CD4-positive, alpha-beta T cell treated with Interleukin-1 beta for 1 hour (primary cell): Measurements from ENCODE around the gene ZRANB2.

Experiments
- DNase-seq, 2 donors: peaks; one replicate each; pipeline ENCODE4 v3.0.0-alpha.2; 2020 to 2022

Gene ZRANB2

DNA sequence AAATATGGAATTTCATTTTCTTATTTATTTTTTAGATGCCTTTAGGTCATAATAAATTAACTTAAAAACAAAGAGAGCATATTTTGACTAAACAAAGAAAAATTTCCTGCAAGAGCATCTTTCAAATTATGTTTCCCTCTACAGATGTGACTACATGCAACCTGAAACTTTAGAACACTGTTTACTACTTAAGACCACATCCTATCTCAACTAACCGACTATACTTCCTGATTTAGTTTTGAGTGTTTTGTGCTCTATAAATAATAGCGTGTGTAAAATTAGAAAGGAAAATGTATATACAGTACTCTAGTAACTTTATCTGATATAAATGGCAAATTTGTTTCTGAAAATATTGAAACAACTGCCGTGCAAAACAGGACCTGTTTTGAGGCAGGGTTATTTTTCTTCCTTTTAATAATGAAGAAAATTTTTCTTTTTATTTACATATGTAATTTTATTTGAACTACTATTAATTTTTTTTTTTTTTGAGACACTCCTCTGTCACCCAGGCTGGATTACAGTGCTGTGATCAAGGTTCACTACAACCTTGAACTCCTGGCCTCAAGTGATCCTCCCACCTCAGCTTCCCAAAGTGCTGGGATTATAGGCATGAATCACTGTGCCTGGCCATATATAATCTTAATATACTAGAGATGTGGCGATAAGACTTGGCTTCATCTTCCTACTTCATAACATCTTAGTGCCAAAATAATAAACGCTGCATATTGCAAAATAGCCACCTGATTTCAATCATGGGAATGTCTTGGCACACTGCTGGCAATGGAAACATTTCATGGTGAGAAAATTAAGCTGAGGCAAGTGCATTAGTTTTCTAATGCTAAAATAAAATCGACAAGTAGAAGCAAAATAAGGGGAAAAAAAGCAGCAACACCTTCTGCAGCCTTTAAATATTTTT, 12.3 kb downstream of the ZRANB2 start:
- no peak for DNase-seq

DNA sequence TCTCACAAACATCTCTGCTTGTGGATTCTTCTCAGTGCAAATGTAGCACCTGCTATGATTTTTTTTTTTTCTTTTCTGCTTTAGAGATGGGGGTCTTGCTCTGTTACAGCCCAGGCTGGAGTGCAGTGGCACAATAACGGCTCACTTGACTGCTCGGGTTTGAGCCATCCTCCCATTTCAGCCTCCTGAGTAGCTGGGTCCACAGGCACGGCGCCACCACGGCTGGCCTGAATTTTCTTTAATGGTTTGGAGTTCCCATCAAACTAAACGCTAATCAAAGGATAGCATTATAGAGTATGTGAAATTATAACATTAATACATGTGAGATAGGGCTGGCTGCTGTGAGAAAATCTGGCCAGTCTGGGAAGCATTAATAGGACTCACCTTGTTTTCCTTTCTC, 26.0 kb downstream of the ZRANB2 start:
- no peak for DNase-seq

DNA sequence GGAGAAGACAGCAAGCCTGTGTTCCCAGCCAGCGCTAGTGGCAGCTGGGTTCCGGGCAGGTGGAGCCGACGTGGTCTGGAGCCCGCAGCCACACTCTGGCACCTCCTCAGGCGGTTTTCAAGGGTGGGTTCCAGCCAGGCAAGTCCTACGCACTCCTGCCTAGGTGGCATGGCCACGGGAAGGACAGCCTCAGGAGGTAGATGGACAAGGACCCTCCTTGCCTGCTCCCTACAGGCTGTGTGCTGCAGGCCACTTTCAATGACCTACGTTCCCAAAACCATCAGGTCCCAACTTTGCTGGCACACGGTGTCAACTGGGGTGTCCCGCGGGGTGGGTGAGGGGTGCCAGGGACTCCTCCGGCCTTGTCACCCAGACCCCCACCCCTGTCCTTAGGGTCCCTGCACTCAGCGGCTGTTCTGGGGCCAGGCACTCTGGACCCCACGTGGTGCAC, 26.5 kb downstream of the ZRANB2 start:
- DNase-seq, result no peak

DNA sequence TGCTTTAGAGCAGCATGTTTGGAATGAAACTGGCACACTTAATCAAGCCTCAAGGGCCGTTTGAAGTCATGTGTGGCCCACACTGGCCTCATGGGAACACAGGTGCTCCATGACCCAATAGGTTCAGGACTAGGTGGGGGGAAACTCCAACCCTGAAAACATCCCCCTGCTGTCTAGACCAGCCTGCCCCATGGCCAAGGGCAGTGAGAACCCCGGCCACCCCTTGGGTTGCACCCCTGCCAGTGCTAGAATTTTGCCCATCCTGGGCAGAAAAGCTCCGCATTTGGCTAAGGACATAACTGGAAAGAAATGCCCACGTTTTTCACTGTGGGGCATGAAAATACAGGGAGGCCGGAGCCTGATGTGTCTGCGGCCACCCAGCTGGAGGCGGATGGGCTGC, 27.1 kb downstream of the ZRANB2 start:
- DNase-seq, result no peak

DNA sequence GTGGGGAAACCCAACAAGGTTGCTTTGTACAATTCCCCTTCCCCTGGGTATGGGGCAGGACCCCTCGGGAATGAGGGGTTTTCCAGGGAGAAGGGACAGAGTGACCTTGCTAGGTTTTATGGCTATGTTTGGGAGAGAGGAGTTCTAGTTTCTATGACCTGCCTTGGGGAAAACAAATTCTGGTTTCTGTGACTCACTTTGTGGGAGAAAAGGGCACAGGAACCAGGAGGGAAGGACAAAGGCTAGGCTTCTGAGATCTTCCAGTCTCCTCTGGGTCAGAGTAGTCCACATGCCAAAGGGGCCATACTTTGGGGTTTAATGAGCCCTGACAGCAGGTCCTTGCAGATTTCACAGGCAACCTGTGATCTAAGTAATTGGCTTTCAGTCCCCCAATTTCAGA, 27.7 kb downstream of the ZRANB2 start:
- no peak for DNase-seq

DNA sequence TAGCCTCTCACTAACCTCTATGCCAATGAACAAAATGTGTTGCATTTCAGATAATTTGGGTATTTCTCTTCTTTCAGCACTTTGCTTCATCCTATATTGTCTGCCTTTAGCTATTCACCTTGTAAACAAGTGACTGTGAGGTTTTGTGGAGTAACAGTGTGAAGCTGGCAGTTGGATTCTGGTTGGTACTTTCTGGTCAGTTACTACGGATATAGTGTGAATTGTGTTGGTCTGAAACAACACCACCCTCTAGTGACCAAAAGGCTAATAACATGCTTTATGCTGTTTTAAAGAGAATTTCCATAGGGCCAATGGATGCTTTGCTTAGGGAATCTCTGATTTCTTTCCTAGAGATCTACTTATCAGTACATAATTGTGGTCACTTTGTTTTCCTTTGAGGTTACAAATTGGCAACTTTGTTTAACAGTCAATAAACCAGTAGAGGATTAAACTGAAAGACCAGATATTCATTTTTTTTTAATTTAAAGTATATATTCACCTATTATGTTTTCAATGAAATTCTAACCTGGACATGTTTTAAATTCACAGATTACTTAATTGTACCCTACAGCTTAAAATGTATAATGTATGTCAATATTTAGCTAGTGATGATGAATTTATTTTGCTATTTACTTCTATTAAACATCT, 30.8 kb downstream of the ZRANB2 start:
- DNase-seq, result peak in 1 of 2 donors; percentile 54

DNA sequence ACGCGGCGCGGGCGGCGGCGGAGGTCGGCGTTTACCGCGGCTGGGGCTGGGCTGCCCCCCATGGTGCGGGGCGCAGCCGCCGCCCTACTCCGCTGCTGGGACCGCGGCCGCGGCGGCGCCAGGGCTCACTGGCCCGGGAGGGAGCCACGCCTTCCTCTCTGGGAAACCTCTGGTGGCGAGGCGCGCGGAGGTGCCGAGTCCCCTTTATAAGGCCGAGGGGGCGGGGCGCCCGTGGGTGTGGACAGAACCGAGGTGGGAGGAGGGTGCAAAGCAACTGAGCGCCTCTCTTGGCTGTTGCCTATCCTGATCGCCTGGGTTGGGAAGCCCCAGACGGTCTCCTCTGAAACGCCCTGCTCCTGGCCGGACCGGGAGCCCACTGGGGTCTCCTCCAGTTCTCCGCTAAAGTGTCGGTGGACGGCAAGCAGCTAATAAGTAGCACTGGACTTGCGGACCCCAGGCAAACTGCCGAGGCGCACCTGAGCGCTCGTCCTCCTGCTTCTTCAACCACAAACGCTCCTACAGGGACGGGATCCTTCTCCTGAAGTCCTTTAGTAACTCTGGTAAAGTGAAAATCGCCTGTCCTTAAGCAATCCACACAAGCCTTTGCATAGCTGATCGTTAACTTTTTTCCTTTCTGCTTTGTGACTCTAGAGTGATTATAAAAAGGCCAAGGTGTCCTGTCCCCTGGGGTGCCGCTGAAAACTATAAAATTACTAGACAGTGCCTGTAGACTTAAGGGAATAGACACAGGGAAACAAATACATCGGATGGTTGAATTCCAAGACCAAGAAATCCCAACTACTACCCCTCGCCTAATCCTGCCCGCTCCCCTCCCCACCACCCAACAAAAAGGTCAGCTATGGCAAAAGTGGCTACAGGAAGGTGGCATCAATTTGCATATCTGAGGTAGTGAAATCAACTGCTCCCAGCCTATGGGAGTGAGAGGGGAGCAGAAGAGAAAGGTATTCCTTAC, 32.9 kb downstream of the ZRANB2 start, which contains the start of gene PTGER3:
Gene PTGER3, minus strand, starts transcription at position 182 of the 973 bp plus-strand sequence. CDS start 239 bp downstream, outside the sequence.
- peak; percentile 23 to 38 for DNase-seq

DNA sequence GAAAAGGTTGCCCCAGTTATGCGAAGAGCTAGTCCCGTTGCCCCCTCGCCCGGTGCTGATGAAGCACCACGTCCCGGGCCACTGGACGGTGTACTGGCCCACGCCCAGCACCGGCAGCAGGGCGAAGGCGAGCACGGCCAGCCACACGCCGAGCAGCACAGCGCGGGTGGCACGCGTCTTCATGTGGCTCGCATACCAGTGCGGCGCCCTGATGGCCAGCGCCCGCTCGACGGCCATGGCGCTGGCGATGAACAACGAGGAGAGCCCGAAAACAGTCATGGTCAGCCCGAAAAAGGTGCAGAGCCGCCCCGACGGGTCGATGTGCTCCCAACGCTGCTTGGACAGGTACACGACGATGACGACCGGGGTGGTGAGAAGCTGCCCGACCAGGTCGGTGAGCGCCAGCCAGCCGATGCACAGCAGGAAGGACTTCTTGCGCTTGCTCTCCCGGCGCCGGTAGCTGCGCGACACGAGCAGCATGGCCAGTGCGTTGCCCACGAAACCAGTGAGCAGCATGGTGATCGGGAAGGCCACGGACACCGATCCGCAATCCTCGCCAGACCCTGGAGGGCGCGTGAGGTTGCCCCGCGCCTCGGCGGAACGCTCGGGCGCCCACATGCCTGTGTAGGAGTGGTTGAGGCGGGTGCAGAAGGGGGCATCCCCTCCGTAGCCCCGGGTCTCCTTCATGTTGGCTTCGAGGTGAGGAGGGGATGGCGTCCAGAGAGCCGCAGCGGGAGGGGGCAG, 33.8 kb downstream of the ZRANB2 start:
- no peak for DNase-seq

DNA sequence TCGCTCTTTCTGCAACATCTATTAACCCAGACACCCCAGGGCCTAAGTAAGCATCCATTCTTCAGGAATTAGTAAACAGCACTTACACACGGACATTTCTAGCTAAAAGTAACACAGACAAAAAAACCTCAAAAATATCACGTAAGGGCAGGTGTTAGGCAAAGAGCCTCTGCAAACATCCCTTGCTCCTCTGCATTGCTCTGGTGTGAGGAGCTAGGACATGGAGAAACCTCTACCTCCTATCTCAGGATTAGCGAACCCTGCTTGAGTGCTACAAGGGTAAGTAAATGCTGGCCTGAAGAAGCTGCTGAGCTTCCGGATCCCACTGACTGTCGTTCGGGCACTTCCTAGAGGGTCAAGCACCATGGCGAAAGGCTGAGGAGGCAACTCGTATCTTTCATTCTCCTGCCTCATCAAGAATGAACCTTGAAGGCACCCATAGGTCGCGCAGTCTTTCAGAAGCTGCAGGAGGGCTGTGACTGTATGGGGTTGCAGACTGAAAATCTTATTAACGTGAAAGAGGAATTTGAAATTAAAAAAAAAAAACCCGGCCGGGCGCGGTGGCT, 35.3 kb downstream of the ZRANB2 start:
- DNase-seq, result no peak

DNA sequence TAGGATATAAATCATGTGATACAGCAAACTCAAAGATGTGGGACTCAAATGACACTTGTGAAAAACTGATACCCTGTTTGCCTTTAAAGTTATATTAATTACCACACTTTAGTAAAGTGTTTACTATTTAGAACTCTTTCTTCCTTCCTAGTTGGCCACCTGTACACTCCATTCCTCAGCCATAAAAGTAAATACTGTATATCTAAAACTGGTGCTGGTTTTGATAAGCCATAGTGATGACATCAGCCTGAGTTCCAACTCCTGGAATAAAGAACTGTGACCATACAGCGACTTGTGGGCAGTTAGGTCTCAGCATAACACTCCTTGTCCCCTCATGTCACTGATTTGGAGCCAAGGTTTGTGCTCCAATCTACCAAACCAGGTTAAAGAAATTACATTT, 36.0 kb downstream of the ZRANB2 start:
- DNase-seq, result no peak

DNA sequence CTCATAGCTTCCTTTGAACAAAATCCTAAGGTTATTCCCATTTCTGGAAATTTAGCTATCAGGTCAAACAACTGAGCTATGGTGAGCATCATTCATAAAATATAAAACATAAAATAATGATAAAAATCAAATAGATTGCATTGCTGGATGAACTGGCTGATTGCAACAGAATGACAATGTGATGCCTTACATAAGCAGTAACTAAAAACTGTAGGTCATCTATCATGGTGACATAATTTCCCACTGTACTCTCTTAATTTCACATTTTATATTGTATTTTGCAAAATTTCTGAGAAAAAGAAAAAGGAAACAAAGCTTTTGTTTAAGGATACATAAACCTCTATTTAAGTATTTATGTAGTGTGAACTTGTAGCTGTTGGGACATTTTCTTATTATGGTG, 37.8 kb downstream of the ZRANB2 start:
- no peak for DNase-seq

DNA sequence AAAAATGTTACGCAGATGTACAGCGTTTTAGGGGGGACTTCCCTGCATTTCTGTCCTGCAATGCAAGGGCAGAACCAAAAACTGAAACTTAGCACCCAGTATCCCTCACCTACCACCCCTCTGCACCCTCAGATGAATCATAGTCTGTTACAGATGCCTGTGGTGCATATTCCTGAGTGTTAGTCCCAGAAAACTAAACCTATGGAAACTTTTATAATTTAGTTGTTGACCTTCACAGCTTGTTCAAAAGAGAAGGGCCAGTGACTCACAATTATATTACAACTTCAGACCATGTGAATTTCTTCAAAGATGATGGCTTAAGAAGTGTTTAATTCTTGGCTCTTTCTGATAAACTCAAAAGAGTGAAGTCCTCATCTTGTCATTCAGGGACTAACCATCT, 39.0 kb downstream of the ZRANB2 start:
- DNase-seq, result no peak

DNA sequence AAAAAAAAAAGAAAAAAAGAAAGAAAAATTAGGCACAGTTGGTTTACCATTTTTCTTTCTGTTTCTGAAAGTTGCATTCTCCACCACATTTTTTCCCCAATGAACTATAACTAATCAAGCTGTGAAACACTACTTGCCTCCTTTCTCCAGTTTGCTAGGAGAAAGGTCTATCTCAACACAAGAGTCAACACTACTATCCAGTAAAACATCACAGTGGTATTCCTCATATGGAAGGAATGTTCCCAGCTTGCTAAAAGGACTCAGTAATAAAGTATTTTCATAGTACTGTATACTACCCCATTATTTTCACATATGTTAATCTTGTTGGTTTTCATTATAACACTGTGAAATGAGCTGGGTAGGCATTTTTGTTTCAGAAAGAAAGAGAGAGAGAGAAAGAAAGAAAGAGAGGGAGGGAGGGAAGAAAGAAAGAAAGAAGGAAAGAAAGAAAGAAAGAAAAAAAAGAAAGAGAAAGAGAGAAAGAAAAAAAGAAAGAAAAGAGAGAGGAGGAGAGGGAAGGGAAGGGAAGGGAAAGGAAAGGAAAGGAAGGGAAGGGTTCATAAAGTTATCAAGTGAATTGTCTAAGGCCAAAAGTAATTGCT, 41.1 kb downstream of the ZRANB2 start:
- no peak for DNase-seq

DNA sequence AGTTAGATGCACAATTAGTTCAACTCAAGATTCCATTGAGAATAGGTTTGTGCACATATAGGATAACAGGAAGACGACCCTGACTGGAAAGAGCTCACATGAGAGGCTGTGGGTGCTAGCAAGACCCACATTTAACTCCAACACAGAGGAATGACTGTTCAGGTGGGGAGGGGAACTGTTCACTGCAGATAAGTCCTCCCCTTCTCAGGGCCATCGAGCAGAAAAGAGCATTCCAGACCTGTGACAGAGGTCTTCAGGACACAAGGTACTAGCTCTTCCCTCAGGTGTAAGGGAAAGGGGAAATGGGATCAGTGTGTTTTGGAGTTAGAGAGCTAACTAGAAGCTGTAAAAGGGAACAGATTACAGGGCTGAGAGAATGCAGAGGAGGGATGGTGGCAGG, 41.9 kb downstream of the ZRANB2 start:
- no peak for DNase-seq

DNA sequence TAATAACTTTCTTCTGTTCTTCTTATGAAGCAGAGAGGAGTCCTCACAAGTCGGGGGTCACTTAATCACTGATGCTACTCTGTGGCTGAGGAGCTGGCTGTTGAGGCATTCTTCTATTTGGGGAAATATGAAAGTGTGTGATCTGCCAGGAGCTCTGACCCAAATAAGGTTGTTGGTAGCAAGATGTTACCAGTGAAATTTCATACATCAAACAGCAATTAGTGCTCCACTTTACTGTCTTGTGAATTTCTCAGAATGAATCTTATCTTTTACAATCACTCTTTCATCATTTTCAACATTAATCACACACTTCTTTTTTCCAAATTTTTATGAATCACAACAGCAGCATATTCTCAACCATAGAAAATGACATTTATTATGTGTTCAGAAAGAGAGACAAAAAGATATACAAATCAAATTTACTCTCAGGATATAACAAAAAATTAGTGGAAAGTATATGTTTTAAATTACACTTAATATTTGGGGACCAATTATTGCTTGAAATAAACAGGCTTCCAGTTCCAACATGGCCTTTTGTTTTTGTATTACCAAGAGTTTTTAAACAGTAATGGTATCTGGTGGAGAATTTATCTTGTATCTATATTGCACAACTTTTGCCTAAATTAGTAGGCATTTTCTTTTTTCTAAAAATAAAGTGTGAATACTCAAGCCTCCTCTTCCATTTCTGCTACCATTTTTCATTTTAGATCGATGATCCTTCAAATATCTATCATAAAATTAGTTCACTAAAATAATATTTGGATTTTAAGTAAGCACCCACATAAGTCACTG, 42.8 kb downstream of the ZRANB2 start:
- no peak for DNase-seq

DNA sequence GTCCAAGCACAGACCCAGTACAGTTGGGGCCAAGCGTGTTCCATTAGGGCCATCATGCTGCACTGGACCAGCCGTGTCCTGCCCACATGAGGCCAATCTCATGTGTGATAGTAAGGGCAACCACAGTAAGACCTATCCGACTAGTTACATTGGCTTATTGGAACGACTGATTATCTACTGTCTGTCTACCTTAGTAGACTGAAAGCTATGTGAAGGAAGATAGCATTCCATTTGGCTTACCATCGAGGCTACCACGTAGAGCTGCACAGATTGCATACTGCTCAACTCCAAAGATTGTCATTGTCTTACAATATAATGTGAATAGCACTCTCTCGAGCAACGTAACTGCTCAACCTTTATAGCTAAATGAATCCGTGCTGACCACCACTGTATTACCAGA, 43.8 kb downstream of the ZRANB2 start:
- DNase-seq, result no peak

DNA sequence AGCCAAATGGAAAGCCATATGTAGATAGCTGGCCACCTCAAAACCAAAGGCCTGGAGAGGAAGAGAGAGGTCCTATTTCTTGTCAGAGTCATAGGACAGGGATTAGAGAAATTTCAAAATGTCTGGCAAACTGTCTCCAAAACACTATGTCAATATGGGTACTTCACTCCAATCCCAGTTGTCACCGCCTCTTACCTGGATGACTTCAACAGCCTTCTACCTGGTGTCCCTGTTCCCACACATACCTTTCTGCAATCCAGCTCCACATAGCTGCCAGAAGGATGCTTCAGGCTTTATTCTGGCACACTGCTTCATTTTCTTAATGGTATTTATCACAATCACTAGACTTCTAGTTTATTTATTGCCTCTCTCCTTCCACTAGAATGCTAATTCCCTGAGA, 47.7 kb downstream of the ZRANB2 start:
- no peak for DNase-seq

DNA sequence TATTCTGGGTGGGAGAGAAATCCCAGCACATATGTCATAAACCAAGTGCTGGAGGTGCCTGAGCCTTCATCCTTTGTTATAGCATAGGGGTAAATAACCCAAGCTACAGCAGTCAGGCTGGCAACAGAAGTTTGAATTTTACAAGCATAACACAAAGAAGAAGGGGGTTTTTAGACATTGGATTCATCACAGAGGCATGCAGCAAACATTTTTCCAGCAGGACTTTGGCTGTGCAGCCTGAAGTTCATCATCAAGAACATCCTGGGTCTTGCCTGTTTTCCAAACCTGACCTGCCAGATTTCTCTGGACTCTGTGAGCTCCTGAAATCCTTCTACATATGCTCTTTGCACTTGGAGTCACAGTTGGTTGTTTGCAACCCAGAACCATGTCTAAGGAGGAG, 49.4 kb downstream of the ZRANB2 start:
- DNase-seq, result no peak

DNA sequence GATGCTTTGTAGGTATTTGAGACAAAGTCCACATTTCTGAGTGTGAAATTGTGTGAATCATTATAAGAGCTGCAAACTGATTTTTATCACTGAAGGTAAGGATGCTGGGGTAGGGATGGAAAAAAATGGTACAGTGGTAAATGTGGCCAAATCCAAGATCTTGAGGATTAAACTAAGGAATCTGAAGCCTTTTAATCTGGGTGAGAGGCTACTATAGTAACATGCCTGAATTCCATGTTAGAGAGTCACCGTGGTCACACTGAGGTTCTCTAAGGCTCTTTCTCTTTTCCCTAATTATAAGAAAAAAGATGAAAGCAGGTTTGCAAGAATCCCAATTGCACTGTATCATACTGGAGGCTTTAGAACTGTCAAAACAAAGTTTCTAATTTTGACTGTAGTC, 50.8 kb downstream of the ZRANB2 start:
- no peak for DNase-seq

DNA sequence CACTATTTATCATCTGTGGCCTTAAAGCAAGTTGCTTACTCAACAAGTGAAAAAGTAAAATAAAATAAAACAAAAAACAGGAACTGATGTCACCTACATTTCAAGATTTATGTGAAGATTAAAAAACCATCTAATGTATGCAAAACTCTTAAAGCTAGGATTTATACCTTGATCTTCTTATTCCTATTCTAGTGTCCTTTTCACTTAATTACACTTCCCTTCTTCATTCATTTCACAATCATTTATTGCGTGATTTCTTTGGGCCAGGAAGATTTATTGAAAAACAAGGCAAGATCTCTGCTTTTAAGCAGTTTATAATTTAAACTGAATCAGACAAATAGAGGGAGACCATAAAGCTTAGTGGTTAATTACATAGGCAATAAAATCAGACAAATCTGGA, 51.9 kb downstream of the ZRANB2 start:
- no peak for DNase-seq

DNA sequence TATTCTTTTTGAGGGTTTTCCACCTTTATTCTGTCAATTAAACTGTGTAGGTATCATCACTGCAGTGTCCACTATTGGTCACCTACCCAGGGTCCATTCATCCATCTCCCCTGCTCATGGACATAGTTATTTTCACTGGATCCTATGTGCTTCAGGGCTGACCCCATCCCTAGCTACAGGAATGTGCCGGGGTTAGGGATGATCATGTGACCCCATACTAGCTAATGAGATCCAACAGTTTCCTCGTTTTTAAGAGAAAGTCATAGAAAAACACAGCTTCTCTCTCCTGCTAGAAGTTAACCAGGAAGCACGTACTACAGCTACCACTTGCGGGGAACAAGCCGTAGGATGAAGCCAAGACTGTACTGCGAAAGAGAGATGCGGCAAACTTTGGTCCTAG, 52.8 kb downstream of the ZRANB2 start:
- DNase-seq, result no peak
